Nephron (organoid): ENCODE results near the gene ADI1.

Experiments
- H3K27ac Mint-ChIP-seq, 3 experiments: 2 replicates each; pipeline ENCODE4 v1.8.0; 2020; ENCODE audit warnings: mixed read lengths in 3 of 3, mild to moderate bottlenecking in 2 of 3, moderate library complexity in 1 of 3
- H3K27me3 Mint-ChIP-seq: 2 replicates; pipeline ENCODE4 v1.8.0; 2021; ENCODE audit warnings: low read depth, mild to moderate bottlenecking, moderate library complexity, mixed read lengths
- H3K36me3 Mint-ChIP-seq: 2 replicates; pipeline ENCODE4 v1.8.0; 2020; ENCODE audit warnings: low read depth, mixed read lengths
- H3K4me1 Mint-ChIP-seq: 2 replicates; pipeline ENCODE4 v1.8.0; 2020; ENCODE audit warnings: mixed read lengths
- H3K4me3 Mint-ChIP-seq, 3 experiments: 2 replicates each; pipeline ENCODE4 v1.8.0; 2020; ENCODE audit warnings: mild to moderate bottlenecking in 3 of 3, mixed read lengths in 3 of 3, moderate library complexity in 2 of 3
- H3K9me3 Mint-ChIP-seq: 2 replicates; pipeline ENCODE4 v1.8.0; 2020; ENCODE audit warnings: mixed read lengths
- TF ChIP-seq, protein P1 (sequence below), 3 experiments: fragments of 200-600 bp; sonication (generic); IDR thresholded peaks; one replicate each; pipeline ENCODE4 v1.5.0; 2021; ENCODE audit warnings: antibody characterized with exemption in 3 of 3; ENCODE audit not compliant: unreplicated experiment in 3 of 3

ADI1 gene

DNA sequence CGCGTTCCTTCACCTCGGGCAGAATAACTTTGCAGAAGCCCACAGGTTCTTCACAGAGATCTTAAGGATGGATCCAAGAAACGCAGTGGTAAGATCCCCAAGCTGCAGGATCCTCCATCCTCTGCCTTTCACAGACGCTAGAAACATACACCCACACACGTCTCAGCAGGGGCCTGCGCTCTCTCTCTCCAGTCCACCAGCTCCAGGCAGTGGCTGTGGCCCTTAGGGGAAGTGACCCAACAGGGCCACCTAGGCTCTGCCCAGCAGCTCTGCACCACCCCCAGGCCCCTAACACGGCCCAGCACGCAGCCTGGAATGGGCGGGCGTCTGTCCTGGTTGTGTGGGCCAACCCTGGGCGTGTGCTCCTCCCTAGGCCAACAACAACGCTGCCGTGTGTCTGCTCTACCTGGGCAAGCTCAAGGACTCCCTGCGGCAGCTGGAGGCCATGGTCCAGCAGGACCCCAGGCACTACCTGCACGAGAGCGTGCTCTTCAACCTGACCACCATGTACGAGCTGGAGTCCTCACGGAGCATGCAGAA is 40.4 kb downstream of the ADI1 start:
- Mint-ChIP-seq H3K27ac (no peak overlapping the region), H3K27me3 (no peaks in the 10 kb centered on the region), H3K36me3 (peaks cover 37% of the 10 kb centered on the region), H3K4me3 (no peak overlapping the region), H3K9me3 (no peaks in the 10 kb centered on the region), H3K4me1 (peaks cover 31% of the 10 kb centered on the region)
- TF ChIP-seq, protein P1, sequence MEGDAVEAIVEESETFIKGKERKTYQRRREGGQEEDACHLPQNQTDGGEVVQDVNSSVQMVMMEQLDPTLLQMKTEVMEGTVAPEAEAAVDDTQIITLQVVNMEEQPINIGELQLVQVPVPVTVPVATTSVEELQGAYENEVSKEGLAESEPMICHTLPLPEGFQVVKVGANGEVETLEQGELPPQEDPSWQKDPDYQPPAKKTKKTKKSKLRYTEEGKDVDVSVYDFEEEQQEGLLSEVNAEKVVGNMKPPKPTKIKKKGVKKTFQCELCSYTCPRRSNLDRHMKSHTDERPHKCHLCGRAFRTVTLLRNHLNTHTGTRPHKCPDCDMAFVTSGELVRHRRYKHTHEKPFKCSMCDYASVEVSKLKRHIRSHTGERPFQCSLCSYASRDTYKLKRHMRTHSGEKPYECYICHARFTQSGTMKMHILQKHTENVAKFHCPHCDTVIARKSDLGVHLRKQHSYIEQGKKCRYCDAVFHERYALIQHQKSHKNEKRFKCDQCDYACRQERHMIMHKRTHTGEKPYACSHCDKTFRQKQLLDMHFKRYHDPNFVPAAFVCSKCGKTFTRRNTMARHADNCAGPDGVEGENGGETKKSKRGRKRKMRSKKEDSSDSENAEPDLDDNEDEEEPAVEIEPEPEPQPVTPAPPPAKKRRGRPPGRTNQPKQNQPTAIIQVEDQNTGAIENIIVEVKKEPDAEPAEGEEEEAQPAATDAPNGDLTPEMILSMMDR (IDR thresholded peaks at IDR 0.05; ENCODE audit: unreplicated experiment in 3 of 3): no peak

DNA sequence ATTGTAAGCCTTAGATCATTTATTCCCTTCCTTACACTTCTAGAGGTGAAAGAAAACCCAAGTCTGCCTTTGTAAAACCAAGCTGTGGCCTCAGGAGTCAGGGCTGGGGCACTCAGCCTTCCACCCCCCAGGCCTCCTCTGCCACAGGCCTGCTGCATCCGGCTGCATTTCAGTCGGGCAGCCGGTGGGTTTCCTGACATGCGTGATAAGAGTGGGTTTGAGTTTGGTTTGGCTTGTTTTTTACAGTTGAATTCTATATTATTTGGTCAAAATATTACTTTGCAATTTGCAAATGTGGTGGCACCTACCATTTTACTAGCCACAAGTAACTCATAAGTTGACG is 42.4 kb downstream of the ADI1 start:
- Mint-ChIP-seq H3K27me3 (no peaks in the 10 kb centered on the region), H3K27ac (peak overlapping the region; percentile 83 to 96 (median 91)), H3K9me3 (no peaks in the 10 kb centered on the region), H3K4me3 (no peak overlapping the region), H3K4me1 (peaks cover 43% of the 10 kb centered on the region), H3K36me3 (peaks cover 44% of the 10 kb centered on the region)
- TF ChIP-seq, protein P1 (IDR thresholded peaks at IDR 0.05; ENCODE audit: unreplicated experiment in 3 of 3): no peak

DNA sequence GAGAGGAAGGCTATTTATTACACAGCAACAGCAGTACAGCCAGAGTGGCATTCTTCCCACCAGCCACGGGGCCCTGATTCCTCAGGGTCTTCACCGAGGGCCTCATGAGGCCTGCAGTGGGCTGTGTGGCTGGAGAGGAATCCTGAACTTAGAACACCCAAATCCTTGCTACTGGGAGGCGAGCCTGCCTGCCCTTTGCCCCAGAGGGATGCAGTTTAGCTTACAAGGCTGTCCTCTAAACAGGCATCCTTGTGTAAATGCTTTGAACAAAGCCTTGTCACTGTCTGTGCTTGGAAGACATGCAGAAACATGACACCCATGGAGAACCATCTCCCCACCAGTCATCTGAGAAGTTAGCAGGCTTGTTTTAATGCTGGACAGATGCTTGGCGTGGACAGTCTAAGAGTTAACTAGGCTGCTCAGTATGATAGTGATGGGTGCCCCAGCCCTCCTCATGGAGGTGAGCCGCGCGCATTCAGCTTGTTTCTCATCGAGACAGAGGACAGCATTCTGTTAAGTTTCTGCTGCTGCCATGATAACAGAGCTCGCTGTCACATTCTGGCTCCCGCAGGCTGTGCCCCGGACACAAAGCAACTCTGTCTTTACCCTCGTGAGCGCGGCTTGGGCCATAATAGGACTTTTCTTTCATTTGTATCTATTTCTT is 42.9 kb downstream of the ADI1 start:
- Mint-ChIP-seq H3K27ac (peak overlapping the region; percentile 83 to 96 (median 91)), H3K4me1 (peaks cover 48% of the 10 kb centered on the region), H3K36me3 (peaks cover 46% of the 10 kb centered on the region), H3K27me3 (no peaks in the 10 kb centered on the region), H3K9me3 (no peaks in the 10 kb centered on the region), H3K4me3 (peak overlapping the region in 1 of 3 experiments; percentile 71)
- TF ChIP-seq, protein P1 (IDR thresholded peaks at IDR 0.05; ENCODE audit: unreplicated experiment in 3 of 3): no peak

DNA sequence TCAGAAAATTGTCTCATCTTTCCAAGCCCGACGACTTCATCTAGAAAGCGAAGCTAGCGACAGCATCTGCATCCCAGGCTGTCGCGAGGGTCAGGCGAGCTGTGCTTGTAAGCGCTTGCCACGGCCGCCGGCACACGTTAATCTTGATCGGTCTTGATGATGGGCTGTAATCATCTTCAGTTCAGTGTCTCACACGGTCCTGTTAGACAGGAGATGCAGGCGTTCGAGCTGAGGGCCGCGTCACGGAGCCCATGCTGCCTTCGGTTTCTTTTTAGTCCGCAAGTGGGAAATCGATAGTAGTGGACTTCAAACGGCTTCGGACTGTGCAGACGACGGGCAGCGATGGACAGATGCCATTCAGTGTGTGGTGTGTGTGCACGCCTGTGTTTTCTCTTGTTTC is 43.6 kb downstream of the ADI1 start:
- H3K4me1 Mint-ChIP-seq: peaks cover 55% of the 10 kb centered on the region
- H3K36me3 Mint-ChIP-seq: peaks cover 50% of the 10 kb centered on the region
- peak overlapping the region; percentile 83 to 96 (median 91) for H3K27ac Mint-ChIP-seq
- H3K9me3 Mint-ChIP-seq: no peaks in the 10 kb centered on the region
- H3K4me3 Mint-ChIP-seq: peak overlapping the region in 1 of 3 experiments; percentile 71
- TF ChIP-seq, protein P1 (IDR thresholded peaks at IDR 0.05; ENCODE audit: unreplicated experiment in 3 of 3): no peak
- no peaks in the 10 kb centered on the region for H3K27me3 Mint-ChIP-seq

DNA sequence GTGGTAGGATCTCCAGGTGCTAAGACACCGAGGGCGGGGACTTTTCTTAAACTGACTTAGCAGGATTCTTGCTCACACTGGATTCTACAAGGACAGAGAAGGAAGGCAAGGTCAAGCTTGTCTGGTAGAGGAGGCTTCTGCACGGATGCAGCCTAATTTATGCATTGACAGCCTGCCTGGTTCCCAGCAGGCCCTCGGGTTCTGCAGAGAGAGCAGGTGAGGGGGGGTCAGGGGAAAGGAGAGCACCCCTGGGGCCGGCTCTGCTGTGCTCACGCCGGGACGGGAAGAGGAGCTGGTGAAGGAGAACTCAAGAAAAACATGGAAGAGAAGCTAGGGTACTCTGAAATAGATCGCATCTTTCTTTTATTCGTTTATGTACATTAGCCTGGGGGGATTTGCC is 46.4 kb downstream of the ADI1 start:
- H3K27me3 Mint-ChIP-seq: no peaks in the 10 kb centered on the region
- no peak overlapping the region for H3K4me3 Mint-ChIP-seq
- H3K27ac Mint-ChIP-seq: peak overlapping the region; percentile 48 to 90 (median 76)
- TF ChIP-seq, protein P1 (IDR thresholded peaks at IDR 0.05; ENCODE audit: unreplicated experiment in 3 of 3): no peak
- H3K9me3 Mint-ChIP-seq: no peaks in the 10 kb centered on the region
- H3K4me1 Mint-ChIP-seq: peaks cover 69% of the 10 kb centered on the region
- peaks cover 49% of the 10 kb centered on the region for H3K36me3 Mint-ChIP-seq

DNA sequence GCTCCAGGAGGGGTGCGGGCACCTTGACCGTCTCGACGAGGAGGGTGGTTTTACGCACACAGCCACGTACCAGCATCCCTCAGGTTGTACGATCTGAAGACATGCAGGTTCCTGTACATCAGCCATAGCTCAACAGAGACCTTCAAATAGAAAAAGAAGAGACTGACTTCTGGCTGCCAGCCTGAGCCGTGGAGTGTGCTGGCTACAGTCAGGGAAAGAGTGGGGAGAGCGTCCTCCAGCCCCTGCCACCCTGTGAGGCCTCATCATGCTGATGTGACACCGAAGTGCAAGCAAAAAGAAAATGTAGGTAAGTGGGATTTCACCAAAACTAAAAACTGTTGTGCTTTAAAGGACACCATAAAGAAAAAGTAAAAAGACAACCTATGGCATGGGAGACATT is 47.0 kb downstream of the ADI1 start:
- H3K27ac Mint-ChIP-seq: peak overlapping the region; percentile 54 to 90 (median 76)
- H3K4me1 Mint-ChIP-seq: peaks cover 68% of the 10 kb centered on the region
- TF ChIP-seq, protein P1 (IDR thresholded peaks at IDR 0.05; ENCODE audit: unreplicated experiment in 3 of 3): no peak
- H3K27me3 Mint-ChIP-seq: no peaks in the 10 kb centered on the region
- H3K9me3 Mint-ChIP-seq: no peaks in the 10 kb centered on the region
- H3K4me3 Mint-ChIP-seq: no peak overlapping the region
- peaks cover 54% of the 10 kb centered on the region for H3K36me3 Mint-ChIP-seq
